ENCODE data around the gene PLBD2.

GRCh38 chr12:113385282-113385882, 27.0 kb downstream of the PLBD2 start:
- no peak for TF ChIP-seq CTCF (conservative IDR thresholded peaks at IDR 0.05 in 1 of 2, IDR thresholded peaks at IDR 0.05 in 1 of 2; ENCODE audit: low read depth in 1 of 2, low read length in 2 of 2)
- no peak for TF ChIP-seq EZH2 (IDR thresholded peaks at IDR 0.05; ENCODE audit: low read length, missing control alignments)
